22Rv1 (cell line): ENCODE results near the gene CCDC80.

ENCODE experiments used
- CTCF ChIP-seq: fragments of 450-650 bp; IDR thresholded peaks from 2 replicates; pipeline ENCODE4 v1.5.1; 2017; ENCODE audit warnings: mild to moderate bottlenecking
- ZFX ChIP-seq: fragments of 450-650 bp; IDR thresholded peaks from 2 replicates; pipeline ENCODE4 v1.6.1; 2017; ENCODE audit warnings: antibody characterized with exemption, borderline replicate concordance

GRCh38 chr3:112568642-112569041 is 72.3 kb downstream of the CCDC80 start:
- TF ChIP-seq CTCF (no peak), ZFX (no peak)
